ENCODE results near the gene NTPCR.

DNA sequence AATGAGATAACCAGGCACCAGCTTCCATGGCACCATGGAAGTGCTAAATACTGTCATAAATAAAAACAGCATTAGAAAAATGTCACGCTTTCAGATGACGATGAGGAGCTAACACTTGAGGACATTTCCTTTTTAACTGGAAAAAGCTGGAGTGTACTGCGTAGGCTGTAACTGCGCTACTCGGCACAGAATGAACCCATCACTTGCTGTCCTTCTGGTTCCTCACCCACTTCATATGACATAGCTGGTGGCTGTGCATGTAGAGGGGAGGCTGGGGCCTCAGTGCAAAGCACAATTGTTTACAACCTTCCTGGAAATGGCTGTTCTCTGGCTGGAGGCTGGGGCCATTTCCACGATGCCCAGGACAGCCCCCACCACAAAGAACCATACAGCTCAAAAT lies 55.7 kb downstream of the NTPCR start:
- TF ChIP-seq CTCF (IDR thresholded peaks at IDR 0.05) (no peak), POLR2AphosphoS5 (IDR thresholded peaks at IDR 0.05; ENCODE audit: low read depth, low read length) (no peak), REST (IDR thresholded peaks at IDR 0.05; ENCODE audit: insufficient read depth in 1 of 2, low read depth in 2 of 2, low read length in 1 of 2) (no peak)

All from Panc1 (cell line).